Hepatocyte (in vitro differentiated cells): ENCODE results near the gene KRTAP10-7.

Source experiments
- EZH2phosphoT487 ChIP-seq: fragments of 200-600 bp; sonication (generic); IDR thresholded peaks from one replicate; pipeline ENCODE4 v1.6.1; 2018; ENCODE audit warnings: antibody characterized with exemption, mild to moderate bottlenecking, low read depth, moderate library complexity; ENCODE audit not compliant: unreplicated experiment, severe bottlenecking
- TF ChIP-seq, protein P1 (sequence below): fragments of 200-600 bp; sonication (generic); IDR thresholded peaks from 2 replicates; pipeline ENCODE4 v1.5.1; 2016; ENCODE audit warnings: antibody characterized with exemption, mild to moderate bottlenecking; ENCODE audit not compliant: poor library complexity

DNA sequence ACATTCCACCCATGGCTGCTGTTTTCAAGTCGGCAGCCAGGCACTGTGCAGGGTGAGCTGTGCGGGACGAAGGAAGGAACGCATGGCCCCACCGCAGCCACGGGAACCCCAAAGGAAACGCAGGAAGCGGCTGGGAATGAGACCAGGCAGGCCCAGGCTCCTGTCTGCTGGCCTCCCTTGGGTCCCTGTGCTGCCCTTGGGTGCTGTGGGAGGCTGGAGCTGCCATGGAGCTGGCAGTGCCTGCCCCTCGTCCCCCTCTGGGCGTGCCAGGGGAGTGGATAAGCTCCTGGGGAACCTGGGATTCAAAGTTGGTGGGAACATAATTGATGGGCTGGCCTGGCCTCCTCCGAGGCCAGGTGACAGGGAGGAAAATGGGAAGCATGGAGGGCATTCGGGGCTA is 32.1 kb upstream of the KRTAP10-7 start:
- TF ChIP-seq, protein P1, sequence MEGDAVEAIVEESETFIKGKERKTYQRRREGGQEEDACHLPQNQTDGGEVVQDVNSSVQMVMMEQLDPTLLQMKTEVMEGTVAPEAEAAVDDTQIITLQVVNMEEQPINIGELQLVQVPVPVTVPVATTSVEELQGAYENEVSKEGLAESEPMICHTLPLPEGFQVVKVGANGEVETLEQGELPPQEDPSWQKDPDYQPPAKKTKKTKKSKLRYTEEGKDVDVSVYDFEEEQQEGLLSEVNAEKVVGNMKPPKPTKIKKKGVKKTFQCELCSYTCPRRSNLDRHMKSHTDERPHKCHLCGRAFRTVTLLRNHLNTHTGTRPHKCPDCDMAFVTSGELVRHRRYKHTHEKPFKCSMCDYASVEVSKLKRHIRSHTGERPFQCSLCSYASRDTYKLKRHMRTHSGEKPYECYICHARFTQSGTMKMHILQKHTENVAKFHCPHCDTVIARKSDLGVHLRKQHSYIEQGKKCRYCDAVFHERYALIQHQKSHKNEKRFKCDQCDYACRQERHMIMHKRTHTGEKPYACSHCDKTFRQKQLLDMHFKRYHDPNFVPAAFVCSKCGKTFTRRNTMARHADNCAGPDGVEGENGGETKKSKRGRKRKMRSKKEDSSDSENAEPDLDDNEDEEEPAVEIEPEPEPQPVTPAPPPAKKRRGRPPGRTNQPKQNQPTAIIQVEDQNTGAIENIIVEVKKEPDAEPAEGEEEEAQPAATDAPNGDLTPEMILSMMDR = no peak
- no peak for TF ChIP-seq EZH2phosphoT487
